Activated T-cell treated with anti-CD3 and anti-CD28 coated beads for 1 hour (primary cell): ENCODE measurements around the gene RXFP1.

Source experiments
- DNase-seq: peaks from one replicate; pipeline ENCODE4 v3.0.0-alpha.2; 2020; ENCODE audit warnings: low read depth

RXFP1 gene

DNA sequence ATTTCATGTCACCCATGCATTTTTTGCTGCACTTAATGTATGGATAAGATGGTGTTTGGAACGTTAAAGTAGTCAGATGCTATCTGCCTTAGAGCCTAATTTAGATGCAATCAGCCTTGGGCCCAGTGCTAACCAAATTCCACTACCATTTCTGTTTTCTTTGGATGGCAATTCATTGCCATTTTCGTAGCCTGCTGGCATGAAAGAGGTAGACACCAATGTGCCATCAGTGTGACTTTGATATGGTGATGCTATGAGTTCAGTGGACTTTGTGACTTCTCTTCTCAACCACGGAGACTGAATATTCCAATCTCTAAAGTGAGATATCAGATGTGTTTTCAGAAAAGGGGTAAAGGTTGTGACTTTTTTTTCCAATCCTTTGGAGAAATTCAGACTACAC is 152.0 kb downstream of the RXFP1 start:
- DNase-seq, result no peak

DNA sequence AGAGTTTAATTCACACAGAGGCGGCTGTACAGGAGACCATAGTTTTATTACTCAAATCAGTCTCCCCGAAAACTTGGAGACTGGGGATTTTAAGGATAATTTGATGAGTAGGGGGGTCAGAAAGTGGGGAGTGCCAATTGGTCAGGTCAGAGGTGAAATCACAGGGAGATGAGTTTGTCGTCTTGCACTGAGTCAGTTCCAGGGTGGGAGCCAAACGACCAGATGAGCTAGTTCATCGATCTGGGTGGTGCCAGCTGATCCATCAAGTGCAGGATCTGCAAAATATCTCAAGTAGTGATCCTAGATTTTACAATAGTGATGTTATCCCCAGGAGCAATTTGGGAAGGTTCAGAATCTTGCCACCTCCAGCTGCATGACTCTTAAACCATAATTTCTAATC is 154.4 kb downstream of the RXFP1 start:
- no peak for DNase-seq

GRCh38 chr4:158678767-158679166 is 157.1 kb downstream of the RXFP1 start:
- DNase-seq, result no peak

DNA sequence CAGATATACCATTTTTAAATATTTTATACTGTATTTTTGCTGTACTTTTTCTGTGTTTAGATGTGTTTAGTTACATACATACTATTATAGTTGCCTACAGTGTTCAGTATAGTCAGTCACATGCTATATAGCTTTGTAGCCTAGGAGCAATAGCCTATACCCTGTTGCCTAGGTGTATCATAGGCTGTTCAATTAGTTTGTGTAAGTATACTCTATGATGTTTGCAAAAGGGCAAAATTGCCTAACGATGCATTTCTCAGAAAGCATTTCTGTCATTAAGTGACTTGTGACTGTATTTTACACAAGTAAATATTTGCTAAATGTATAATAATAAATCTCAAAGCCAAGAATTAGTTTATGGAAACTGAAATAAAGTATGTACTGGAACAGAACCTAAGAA is 159.9 kb downstream of the RXFP1 start:
- no peak for DNase-seq

DNA sequence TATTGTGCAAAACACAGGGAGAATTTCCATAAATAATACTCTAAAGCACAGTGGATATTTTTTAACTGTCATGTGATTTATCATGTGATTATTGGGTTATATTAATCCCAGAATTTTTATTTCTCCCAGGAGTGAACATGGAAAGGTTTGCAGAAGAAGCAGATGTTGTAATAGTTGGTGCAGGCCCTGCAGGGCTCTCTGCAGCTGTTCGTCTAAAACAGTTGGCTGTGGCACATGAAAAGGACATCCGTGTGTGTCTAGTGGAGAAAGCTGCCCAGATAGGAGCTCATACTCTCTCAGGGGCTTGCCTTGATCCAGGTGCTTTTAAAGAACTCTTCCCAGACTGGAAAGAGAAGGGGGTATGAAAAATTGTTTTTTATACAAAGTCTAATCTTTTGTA is 160.4 kb downstream of the RXFP1 start:
- DNase-seq, result no peak

- DNase-seq, result no peak
Observed at GRCh38 chr4:158688813-158689212, 167.1 kb downstream of the RXFP1 start.
